Measurements from ENCODE around the gene DYNLT4.
"Not testable (repeated sequence)": the region's sequence is repeated elsewhere in the genome, so short reads cannot be mapped to it uniquely, and the experiment has no call there.

The DYNLT4 gene

GRCh38 chr1:44827197-44828002 lies 20.2 kb upstream of the DYNLT4 start:
- Histone ChIP-seq H3K27me3 (ENCODE audit: control insufficient read depth, insufficient read depth, low read length) (no peaks in the 10 kb centered on the region), H3K9me3 (replicated peaks; ENCODE audit: low read length) (no peaks in the 10 kb centered on the region), H3K4me2 (ENCODE audit: low read length) (no peak overlapping the region), H3K4me3 (ENCODE audit: low read length) (no peak overlapping the region), H3K36me3 (ENCODE audit: insufficient read depth, low read length) (no peaks in the 10 kb centered on the region), H3K9ac (ENCODE audit: low read depth, low read length) (no peak overlapping the region), H3K4me1 (ENCODE audit: control insufficient read depth, insufficient read depth, low read length) (no peaks in the 10 kb centered on the region)

- Histone ChIP-seq H3K4me3 (ENCODE audit: low read length) (no peak overlapping the region), H3K4me2 (ENCODE audit: low read length) (no peak overlapping the region), H3K9ac (ENCODE audit: low read depth, low read length) (no peak overlapping the region), H3K36me3 (ENCODE audit: insufficient read depth, low read length) (no peaks in the 10 kb centered on the region), H3K4me1 (ENCODE audit: control insufficient read depth, insufficient read depth, low read length) (no peaks in the 10 kb centered on the region), H3K9me3 (replicated peaks; ENCODE audit: low read length) (no peaks in the 10 kb centered on the region), H3K27me3 (ENCODE audit: control insufficient read depth, insufficient read depth, low read length) (no peaks in the 10 kb centered on the region)
Observed at GRCh38 chr1:44826375-44827196, 19.4 kb upstream of the DYNLT4 start.

DNA sequence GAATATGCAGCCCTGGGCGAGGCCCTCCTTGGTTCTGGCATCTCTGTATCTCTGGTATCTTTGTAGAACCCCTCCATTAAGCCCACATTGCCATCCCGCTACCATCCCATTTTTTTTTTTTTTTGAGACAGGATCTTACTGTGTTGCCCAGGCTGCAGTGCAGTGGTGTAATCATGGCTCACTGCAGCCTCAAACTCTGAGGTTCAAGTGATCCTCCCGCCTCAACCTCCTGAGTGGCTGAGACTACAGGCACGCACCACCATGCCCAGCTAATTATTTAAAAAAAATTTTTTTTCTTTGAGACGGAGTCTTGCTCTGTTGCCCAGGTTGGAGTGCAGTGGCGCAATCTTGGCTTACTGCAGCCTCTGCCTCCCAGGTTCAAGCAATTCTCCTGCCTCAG lies 17.2 kb upstream of the DYNLT4 start:
- not testable (repeated sequence) for H3K4me1 ChIP-seq (ENCODE audit: control insufficient read depth, insufficient read depth, low read length); H3K36me3 ChIP-seq (ENCODE audit: insufficient read depth, low read length); H3K4me3 ChIP-seq (ENCODE audit: low read length); H3K9ac ChIP-seq (ENCODE audit: low read depth, low read length); H3K4me2 ChIP-seq (ENCODE audit: low read length); H3K27me3 ChIP-seq (ENCODE audit: control insufficient read depth, insufficient read depth, low read length); H3K9me3 ChIP-seq (replicated peaks; ENCODE audit: low read length)

- no peaks in the 10 kb centered on the region for H3K36me3 ChIP-seq (ENCODE audit: insufficient read depth, low read length)
- H3K4me2 ChIP-seq (ENCODE audit: low read length): no peak overlapping the region
- no peaks in the 10 kb centered on the region for H3K9me3 ChIP-seq (replicated peaks; ENCODE audit: low read length)
- peaks cover 16% of the 10 kb centered on the region for H3K4me1 ChIP-seq (ENCODE audit: control insufficient read depth, insufficient read depth, low read length)
- H3K9ac ChIP-seq (ENCODE audit: low read depth, low read length): no peak overlapping the region
- H3K27me3 ChIP-seq (ENCODE audit: control insufficient read depth, insufficient read depth, low read length): no peaks in the 10 kb centered on the region
- no peak overlapping the region for H3K4me3 ChIP-seq (ENCODE audit: low read length)
Observed at GRCh38 chr1:44822981-44823451, 15.9 kb upstream of the DYNLT4 start.

DNA sequence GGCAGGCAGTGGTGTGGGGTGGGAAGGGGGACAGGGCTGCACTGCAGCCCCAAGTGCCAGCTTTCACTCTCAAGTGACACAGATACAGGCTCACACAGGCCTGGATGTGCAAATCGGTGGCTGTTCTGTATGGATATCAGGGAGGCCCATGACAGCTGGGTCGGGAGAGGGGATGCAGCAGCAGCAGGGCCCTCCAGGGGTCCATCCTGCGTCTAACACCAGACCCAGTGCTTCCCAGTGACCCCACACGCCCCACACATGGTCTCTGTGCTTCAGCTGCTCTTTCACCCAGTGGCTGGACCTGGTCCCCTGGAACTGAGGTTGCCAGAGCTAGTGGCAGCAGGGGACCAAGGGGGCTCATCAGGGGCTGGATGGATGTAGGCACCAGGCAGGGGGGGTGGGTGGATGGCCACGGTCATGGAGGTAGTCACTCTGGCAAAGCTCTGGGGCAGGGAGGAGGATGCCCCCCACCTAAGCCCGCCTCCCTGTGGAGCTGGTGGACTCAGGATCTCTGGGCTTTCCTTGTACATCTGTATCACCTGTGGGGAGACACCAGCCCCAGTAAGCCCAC lies 15.1 kb upstream of the DYNLT4 start:
- Histone ChIP-seq H3K4me3 (ENCODE audit: low read length) (no peak overlapping the region), H3K27me3 (ENCODE audit: control insufficient read depth, insufficient read depth, low read length) (no peaks in the 10 kb centered on the region), H3K9me3 (replicated peaks; ENCODE audit: low read length) (no peaks in the 10 kb centered on the region), H3K4me1 (ENCODE audit: control insufficient read depth, insufficient read depth, low read length) (peaks cover 16% of the 10 kb centered on the region), H3K4me2 (ENCODE audit: low read length) (no peak overlapping the region), H3K9ac (ENCODE audit: low read depth, low read length) (no peak overlapping the region), H3K36me3 (ENCODE audit: insufficient read depth, low read length) (no peaks in the 10 kb centered on the region)

DNA sequence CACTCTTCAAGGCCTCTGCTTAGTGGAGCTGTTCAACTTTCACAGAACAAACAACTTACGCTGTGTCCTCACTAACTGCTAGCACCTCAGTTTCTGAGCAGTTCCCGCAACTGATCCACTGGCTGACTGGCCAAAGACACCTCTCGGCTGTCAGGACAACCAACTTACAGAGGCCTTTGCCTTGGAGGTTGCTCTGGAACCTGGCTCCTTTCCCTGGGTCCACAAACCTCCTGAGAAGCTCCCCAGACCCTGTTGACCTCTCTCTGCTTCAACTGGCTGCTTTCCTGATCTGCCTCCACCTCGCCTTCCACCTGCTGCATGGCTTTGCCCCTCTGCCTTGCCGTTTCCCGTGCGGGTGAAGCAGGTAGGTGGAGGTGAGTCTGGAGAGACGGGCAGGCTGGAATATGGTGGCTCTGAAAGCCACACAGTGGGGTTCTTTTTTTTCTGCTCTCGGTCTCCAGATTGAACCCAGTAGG lies 14.1 kb upstream of the DYNLT4 start:
- H3K9me3 ChIP-seq (replicated peaks; ENCODE audit: low read length): no peaks in the 10 kb centered on the region
- H3K36me3 ChIP-seq (ENCODE audit: insufficient read depth, low read length): no peaks in the 10 kb centered on the region
- peaks cover 16% of the 10 kb centered on the region for H3K4me1 ChIP-seq (ENCODE audit: control insufficient read depth, insufficient read depth, low read length)
- H3K9ac ChIP-seq (ENCODE audit: low read depth, low read length): no peak overlapping the region
- H3K4me3 ChIP-seq (ENCODE audit: low read length): no peak overlapping the region
- H3K27me3 ChIP-seq (ENCODE audit: control insufficient read depth, insufficient read depth, low read length): no peaks in the 10 kb centered on the region
- no peak overlapping the region for H3K4me2 ChIP-seq (ENCODE audit: low read length)

DNA sequence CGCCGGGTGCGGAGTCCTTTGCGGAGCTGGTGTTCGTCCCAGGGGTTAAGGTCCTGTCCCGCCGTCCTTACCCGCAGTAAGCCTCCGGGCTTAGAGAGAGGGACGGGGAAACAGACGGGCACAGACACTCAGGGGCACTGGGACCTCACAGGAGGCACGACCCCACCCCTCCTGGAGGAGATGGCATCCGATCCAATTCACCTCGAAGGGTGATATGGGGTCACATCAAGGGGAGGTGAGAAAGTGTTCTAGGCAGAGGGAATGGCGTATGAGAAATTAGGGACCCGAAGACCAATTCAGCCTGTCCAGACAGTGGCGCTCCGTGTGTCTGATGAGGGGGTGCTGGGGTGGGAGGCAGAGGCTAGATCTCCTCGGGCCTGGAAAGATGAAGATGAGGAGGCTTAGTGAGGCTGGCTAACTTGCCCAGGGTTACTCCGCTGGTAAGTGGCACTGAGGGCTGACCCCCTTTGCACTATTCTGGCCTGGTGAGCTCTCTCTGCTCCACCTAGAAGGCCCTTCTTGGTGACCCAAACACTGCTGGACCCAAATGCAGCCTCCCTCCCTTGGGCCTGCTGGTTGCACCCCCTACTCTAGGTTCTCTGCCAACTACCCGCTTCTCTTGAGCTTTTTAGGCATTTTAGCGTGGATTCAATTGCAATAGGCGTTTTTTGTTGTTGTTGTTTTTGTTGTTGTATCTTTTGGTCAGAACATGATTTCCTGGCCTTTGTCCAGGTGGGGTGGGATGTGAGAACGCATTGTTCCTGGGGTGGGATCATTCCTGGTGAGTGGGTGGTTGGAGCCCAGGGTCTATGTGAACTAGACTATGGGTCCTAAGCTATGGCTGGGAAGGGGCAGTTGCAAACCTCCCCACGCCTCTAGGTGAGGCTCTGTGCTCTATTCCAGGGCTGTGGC lies 13.4 kb upstream of the DYNLT4 start:
- Histone ChIP-seq H3K36me3 (ENCODE audit: insufficient read depth, low read length) (peaks cover 4% of the 10 kb centered on the region), H3K9ac (ENCODE audit: low read depth, low read length) (peak overlapping the region; percentile 85), H3K4me3 (ENCODE audit: low read length) (peak overlapping the region; percentile 72)

DNA sequence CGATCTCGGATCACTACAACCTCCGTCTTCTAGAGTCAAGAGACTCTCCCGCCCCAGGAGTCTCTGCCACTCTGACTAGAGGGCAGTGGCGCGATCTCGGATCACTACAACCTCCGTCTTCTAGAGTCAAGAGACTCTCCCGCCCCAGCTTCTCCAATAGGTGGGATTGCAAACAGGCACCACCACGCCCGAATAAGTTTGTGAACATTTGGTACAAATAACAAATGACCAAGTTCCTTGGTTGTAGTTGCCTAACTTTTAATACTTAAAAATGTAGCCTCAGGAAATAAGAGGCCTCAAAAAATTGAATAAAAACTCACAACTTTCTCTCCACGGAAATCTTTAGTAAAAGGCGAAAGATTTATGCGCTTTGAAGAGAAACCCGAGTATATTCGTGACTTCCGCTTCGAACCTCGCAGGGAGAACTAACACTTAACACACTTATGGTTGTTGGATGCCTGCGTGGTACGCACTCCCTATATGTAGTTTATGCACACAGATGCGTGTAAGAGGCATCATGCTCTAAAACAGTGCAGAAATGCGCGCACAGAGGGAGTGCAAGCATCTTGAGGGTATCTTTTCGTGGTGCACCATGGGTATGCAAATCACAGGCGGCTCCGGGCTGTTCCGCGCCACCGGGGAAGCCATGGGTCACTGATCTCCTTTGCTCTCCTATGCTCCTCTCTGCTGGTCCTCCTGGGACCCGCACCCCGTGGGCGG lies 12.6 kb upstream of the DYNLT4 start:
- Histone ChIP-seq H3K4me2 (ENCODE audit: low read length) (peak overlapping the region; percentile 91), H3K9ac (ENCODE audit: low read depth, low read length) (peak overlapping the region; percentile 85), H3K36me3 (ENCODE audit: insufficient read depth, low read length) (peaks cover 12% of the 10 kb centered on the region), H3K4me3 (ENCODE audit: low read length) (peak overlapping the region; percentile 72), H3K9me3 (replicated peaks; ENCODE audit: low read length) (no peaks in the 10 kb centered on the region), H3K27me3 (ENCODE audit: control insufficient read depth, insufficient read depth, low read length) (no peaks in the 10 kb centered on the region), H3K4me1 (ENCODE audit: control insufficient read depth, insufficient read depth, low read length) (peaks cover 25% of the 10 kb centered on the region)

More for the DNA sequence above, 13.4 kb upstream of the DYNLT4 start:
- Histone ChIP-seq H3K4me1 (ENCODE audit: control insufficient read depth, insufficient read depth, low read length) (peaks cover 17% of the 10 kb centered on the region), H3K9me3 (replicated peaks; ENCODE audit: low read length) (no peaks in the 10 kb centered on the region), H3K27me3 (ENCODE audit: control insufficient read depth, insufficient read depth, low read length) (no peaks in the 10 kb centered on the region), H3K4me2 (ENCODE audit: low read length) (peak overlapping the region; percentile 91)

DNA sequence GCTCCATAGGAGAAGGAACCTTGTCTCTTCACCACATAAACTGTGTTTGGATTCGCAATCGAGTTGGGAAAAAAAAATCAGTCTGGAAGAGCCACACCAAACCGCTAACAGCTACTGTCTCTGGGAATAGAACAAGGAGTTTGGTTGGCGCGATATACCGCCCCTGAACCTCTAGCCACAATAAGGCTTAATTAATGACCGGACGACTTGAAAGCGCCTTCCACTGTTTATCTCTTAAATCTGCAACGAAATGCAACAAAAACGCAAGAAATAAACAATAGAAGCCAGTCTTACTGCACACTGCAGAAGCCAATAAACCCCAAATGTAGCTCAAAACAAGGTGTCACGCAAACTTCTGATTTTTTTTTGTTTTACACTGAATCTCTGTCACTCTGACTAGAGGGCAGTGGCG lies 12.1 kb upstream of the DYNLT4 start:
- Histone ChIP-seq H3K4me2 (ENCODE audit: low read length) (peak overlapping the region; percentile 70), H3K4me1 (ENCODE audit: control insufficient read depth, insufficient read depth, low read length) (peaks cover 25% of the 10 kb centered on the region), H3K9me3 (replicated peaks; ENCODE audit: low read length) (no peaks in the 10 kb centered on the region), H3K4me3 (ENCODE audit: low read length) (peak overlapping the region; percentile 55), H3K27me3 (ENCODE audit: control insufficient read depth, insufficient read depth, low read length) (no peaks in the 10 kb centered on the region), H3K9ac (ENCODE audit: low read depth, low read length) (peak overlapping the region; percentile 48), H3K36me3 (ENCODE audit: insufficient read depth, low read length) (peaks cover 13% of the 10 kb centered on the region)

DNA sequence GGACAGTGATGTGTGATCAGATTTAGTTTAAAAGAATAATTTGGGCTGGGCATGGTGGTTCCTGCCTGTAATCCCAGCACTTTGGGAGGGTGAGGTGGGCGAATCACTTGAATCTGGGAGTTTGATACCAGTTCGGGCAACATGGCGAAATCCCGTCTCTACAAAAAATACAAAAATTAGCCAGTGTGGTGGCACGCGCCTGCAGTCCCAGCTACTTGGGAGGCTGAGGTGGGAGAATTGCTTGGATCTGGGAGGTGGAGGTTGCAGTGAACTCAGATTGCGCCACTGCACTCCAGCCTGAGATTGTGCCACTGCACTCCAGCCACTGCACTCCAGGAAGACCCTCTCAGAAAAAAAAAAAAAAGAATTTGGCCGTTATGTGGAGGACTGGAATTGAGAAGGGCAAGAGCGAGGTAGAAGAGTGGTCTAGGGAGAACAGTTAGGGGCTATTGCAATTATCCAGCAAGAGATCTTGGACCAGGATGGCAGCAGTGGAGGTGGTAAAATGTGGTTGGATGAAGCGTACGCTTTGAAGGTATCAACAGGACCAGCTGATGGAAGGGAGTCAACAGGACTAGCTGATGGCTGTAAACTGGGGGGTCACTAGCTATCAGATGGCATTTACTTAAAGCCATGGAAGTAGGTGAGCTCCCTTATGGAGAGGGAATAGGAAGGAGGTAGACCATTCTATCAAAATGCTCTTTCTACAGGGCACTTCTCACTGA lies 10.8 kb upstream of the DYNLT4 start:
- Histone ChIP-seq H3K4me1 (ENCODE audit: control insufficient read depth, insufficient read depth, low read length) (peaks cover 37% of the 10 kb centered on the region), H3K9ac (ENCODE audit: low read depth, low read length) (no peak overlapping the region)

More for the DNA sequence above, 10.8 kb upstream of the DYNLT4 start:
- H3K27me3 ChIP-seq (ENCODE audit: control insufficient read depth, insufficient read depth, low read length): no peaks in the 10 kb centered on the region
- no peak overlapping the region for H3K4me3 ChIP-seq (ENCODE audit: low read length)
- H3K36me3 ChIP-seq (ENCODE audit: insufficient read depth, low read length): peaks cover 13% of the 10 kb centered on the region
- H3K9me3 ChIP-seq (replicated peaks; ENCODE audit: low read length): no peaks in the 10 kb centered on the region
- no peak overlapping the region for H3K4me2 ChIP-seq (ENCODE audit: low read length)

All from skeletal muscle satellite cell (primary cell).